Measurements from ENCODE around the gene HNRNPF. TPM values are rescaled to one million over a fixed set of nuclear protein-coding genes. Genes with fewer than 3 reads are reported as not detected.

Gene HNRNPF
- total RNA-seq, 4 donors from 2014 or later, result 86.2 to 211 (median 142) TPM

DNA sequence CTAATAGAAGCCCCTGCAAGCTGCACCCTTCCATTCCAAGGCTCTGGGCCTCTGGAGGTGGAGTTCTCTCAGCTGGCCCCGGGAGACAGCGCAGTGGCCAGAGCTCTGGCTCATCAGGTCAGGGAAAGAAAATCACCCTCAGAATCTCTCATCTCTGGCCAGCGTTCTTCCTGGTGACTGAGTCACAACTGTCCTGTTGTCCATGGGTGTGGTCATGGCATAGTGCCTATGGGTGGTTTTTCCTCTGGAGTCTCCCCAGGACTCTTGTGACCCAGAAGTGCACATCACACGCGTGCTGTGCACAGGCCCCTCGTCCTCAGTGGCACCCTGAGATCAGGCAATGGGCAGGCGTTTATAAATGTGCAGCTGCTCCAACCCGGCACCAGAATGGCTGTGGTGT lies 64.9 kb downstream of the HNRNPF start:
- no peaks in the 10 kb centered on the region for H3K36me3 ChIP-seq
- H3K4me3 ChIP-seq, result no peak overlapping the region
- H3K27ac ChIP-seq, result no peak overlapping the region
- H3K4me1 ChIP-seq, result no peaks in the 10 kb centered on the region
- TF ChIP-seq, protein P1, sequence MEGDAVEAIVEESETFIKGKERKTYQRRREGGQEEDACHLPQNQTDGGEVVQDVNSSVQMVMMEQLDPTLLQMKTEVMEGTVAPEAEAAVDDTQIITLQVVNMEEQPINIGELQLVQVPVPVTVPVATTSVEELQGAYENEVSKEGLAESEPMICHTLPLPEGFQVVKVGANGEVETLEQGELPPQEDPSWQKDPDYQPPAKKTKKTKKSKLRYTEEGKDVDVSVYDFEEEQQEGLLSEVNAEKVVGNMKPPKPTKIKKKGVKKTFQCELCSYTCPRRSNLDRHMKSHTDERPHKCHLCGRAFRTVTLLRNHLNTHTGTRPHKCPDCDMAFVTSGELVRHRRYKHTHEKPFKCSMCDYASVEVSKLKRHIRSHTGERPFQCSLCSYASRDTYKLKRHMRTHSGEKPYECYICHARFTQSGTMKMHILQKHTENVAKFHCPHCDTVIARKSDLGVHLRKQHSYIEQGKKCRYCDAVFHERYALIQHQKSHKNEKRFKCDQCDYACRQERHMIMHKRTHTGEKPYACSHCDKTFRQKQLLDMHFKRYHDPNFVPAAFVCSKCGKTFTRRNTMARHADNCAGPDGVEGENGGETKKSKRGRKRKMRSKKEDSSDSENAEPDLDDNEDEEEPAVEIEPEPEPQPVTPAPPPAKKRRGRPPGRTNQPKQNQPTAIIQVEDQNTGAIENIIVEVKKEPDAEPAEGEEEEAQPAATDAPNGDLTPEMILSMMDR (IDR thresholded peaks at IDR 0.05), result no peak
- no peak for TF ChIP-seq POLR2A (IDR thresholded peaks at IDR 0.05)
- H3K9me3 ChIP-seq, result no peaks in the 10 kb centered on the region
- DNase-seq, result no peak
- H3K27me3 ChIP-seq, result no peaks in the 10 kb centered on the region
- intact Hi-C loops (cut with DNase I; ENCODE audit: low total_unique reads), result no loop called here

DNA sequence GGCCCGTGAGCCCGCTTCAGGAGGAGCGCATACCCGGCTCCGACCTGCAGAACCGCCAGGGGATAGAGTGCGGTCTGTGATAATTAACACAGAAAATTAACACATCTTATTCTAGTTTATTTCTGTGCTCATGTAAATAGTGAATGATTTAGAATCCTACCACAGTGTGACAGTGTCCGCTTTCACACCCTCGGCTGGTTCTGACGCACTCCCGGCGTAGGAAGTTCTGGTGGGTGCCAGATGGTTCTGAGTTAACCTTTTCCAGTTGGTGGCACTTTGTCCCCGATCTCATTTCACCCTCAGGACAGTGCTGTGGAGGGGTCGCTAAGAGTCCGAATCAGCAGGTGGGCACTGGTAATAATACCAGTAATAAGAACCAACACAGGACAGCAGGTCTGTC lies 65.9 kb downstream of the HNRNPF start:
- Histone ChIP-seq H3K9me3 (no peaks in the 10 kb centered on the region), H3K27me3 (no peaks in the 10 kb centered on the region), H3K36me3 (no peaks in the 10 kb centered on the region), H3K4me3 (no peak overlapping the region), H3K27ac (no peak overlapping the region), H3K4me1 (no peaks in the 10 kb centered on the region)
- DNase-seq, result no peak
- intact Hi-C loops (cut with DNase I; ENCODE audit: low total_unique reads), result no loop called here
- TF ChIP-seq POLR2A (IDR thresholded peaks at IDR 0.05), result no peak
- TF ChIP-seq, protein P1 (IDR thresholded peaks at IDR 0.05), result no peak

DNA sequence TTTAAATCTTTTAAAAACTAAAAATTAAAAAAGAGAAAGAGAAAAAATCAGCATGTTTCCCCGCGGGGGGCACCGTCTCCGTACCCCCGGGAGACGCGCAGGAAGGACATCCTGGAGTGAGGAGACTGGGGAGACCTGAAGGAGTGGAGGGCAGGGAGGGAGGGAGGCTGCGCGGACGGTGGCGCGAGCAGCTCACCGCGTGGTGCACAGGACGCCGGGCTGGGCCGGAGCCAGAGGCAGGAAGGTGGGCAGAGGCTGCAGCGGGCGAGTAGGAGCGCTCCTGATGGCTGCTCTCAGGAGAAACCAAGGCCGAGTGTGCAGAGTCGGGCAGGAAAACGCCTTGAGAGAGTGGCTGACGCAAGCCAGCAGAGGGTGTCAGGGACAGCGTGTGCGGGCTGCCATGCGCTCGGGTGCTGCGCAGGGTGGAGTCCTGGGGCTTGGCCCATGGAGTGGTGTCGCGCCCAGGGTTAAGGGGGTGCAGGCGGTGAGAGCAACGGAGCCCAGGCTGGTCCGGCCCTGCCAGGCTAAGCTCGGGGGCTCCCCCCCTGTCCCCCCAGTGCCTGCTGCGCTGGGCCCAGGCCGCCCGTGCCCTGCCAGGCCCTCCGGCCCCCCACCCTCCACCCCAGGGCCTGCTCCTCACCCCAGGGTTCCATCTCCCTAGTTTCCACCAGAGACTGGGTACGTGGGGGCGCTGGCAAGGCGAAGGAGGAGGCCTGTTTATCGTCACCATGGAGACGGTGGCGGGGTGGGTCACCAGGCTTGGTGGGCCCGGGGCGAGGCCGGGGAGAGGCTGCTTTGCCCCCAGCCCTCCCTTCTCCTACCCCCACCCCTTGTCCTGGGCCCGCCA lies 66.5 kb downstream of the HNRNPF start:
- intact Hi-C loops (cut with DNase I; ENCODE audit: low total_unique reads), result no loop called here
- no peak for DNase-seq
- no peak overlapping the region for H3K4me3 ChIP-seq

DNA sequence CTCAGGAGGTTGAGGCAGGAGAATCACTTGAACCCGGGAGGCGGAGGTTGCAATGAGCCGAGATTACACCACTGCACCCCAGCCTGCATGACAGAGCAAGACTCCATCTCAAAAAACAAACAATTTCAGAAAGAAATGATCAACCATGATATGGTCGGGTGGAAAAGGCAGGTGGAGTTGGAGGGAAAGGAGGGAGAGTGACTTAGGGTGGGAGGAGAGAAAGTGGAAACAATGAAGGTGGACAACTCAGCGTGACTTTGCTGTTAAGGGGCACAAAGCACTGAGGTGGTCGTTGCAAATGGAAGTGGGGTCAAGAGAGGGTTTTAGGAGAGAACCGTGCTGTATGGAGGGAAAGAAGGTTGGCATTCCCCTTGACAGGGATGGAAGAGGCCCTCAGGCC lies 67.5 kb downstream of the HNRNPF start:
- intact Hi-C loops (cut with DNase I; ENCODE audit: low total_unique reads), result no loop called here
- H3K4me3 ChIP-seq, result no peak overlapping the region
- no peaks in the 10 kb centered on the region for H3K9me3 ChIP-seq
- no peak overlapping the region for H3K27ac ChIP-seq
- no peaks in the 10 kb centered on the region for H3K27me3 ChIP-seq
- no peak for TF ChIP-seq POLR2A (IDR thresholded peaks at IDR 0.05)
- TF ChIP-seq, protein P1 (IDR thresholded peaks at IDR 0.05), result no peak
- no peaks in the 10 kb centered on the region for H3K36me3 ChIP-seq
- DNase-seq, result no peak
- H3K4me1 ChIP-seq, result no peaks in the 10 kb centered on the region

More for the DNA sequence above, 66.5 kb downstream of the HNRNPF start:
- Histone ChIP-seq H3K27me3 (no peaks in the 10 kb centered on the region), H3K27ac (no peak overlapping the region), H3K4me1 (no peaks in the 10 kb centered on the region), H3K9me3 (no peaks in the 10 kb centered on the region), H3K36me3 (no peaks in the 10 kb centered on the region)
- TF ChIP-seq, protein P1 (IDR thresholded peaks at IDR 0.05), result no peak
- no peak for TF ChIP-seq POLR2A (IDR thresholded peaks at IDR 0.05)

DNA sequence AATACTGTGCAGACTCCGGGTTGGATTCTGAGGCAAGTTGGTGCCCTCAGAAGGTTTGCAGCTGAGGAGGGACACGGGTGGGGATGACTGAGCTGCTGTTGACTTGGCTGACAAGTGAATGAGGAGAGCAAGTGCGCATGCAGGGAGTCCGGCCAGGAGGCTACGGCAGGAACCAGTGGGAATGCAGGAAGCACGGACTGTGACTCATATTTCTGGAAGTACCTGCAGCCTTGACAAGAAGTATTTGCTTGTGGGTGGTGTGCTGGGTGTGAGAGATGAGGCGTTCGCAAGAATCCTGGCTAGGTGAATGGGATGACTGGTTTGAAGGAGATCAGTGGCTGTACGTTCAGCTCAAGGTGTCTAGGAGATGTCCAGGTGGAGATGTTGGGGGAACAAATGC lies 68.4 kb downstream of the HNRNPF start:
- Histone ChIP-seq H3K36me3 (no peaks in the 10 kb centered on the region), H3K9me3 (no peaks in the 10 kb centered on the region), H3K27me3 (no peaks in the 10 kb centered on the region), H3K4me1 (no peaks in the 10 kb centered on the region), H3K27ac (no peak overlapping the region), H3K4me3 (no peak overlapping the region)
- no peak for DNase-seq
- TF ChIP-seq POLR2A (IDR thresholded peaks at IDR 0.05), result no peak
- TF ChIP-seq, protein P1 (IDR thresholded peaks at IDR 0.05), result no peak
- intact Hi-C loops (cut with DNase I; ENCODE audit: low total_unique reads), result no loop called here
